SU-DHL-6 (cell line): ENCODE data around the gene SLC38A6.

ENCODE experiments used
- H2AFZ ChIP-seq: fragments of 200-600 bp; sonication (generic); 2 replicates; pipeline ENCODE4 v1.6.1; 2014; ENCODE audit warnings: low read depth, mild to moderate bottlenecking, moderate library complexity, mixed read lengths, antibody characterized with exemption, low read length; ENCODE audit not compliant: severe bottlenecking
- H3F3A ChIP-seq: fragments of 200-600 bp; shearing (Covaris generic); 2 replicates; pipeline ENCODE4 v1.6.0; 2016; ENCODE audit warnings: antibody characterized with exemption, mild to moderate bottlenecking; ENCODE audit not compliant: insufficient read depth
- H3K27ac ChIP-seq: fragments of 200-600 bp; sonication (generic); 2 replicates; pipeline ENCODE4 v1.5.1; 2016; ENCODE audit warnings: low read depth, mild to moderate bottlenecking, low read length, moderate library complexity, mixed read lengths
- H3K27me3 ChIP-seq: fragments of 200-600 bp; sonication (generic), shearing (Covaris generic); 2 replicates; pipeline ENCODE4 v1.6.0; 2014; ENCODE audit warnings: mild to moderate bottlenecking, low read length
- H3K36me3 ChIP-seq: fragments of 200-600 bp; sonication (generic); 2 replicates; pipeline ENCODE4 v1.6.1; 2014; ENCODE audit warnings: mild to moderate bottlenecking, low read length, mixed read lengths
- H3K4me2 ChIP-seq: fragments of 300-600, 200-600 bp; shearing (Covaris generic), sonication (generic); 2 replicates; pipeline ENCODE4 v1.6.0; 2014; ENCODE audit warnings: low read length, low read depth, mild to moderate bottlenecking; ENCODE audit not compliant: poor library complexity, severe bottlenecking
- H3K4me3 ChIP-seq: fragments of 200-600 bp; sonication (generic); 2 replicates; pipeline ENCODE4 v1.5.1; 2014; ENCODE audit warnings: antibody characterized with exemption, low read length, mild to moderate bottlenecking, mixed read lengths; ENCODE audit not compliant: insufficient read depth, poor library complexity, severe bottlenecking
- H3K79me2 ChIP-seq: fragments of 200-600 bp; sonication (generic); 2 replicates; pipeline ENCODE4 v1.6.1; 2014; ENCODE audit warnings: mild to moderate bottlenecking, low read length, moderate library complexity; ENCODE audit not compliant: insufficient read depth
- H3K9ac ChIP-seq: fragments of 200-600 bp; sonication (generic); 2 replicates; pipeline ENCODE4 v1.7.0; 2014; ENCODE audit warnings: mild to moderate bottlenecking, low read length
- H3K9me2 ChIP-seq: fragments of 200-600 bp; sonication (generic); replicated peaks from 2 replicates; pipeline ENCODE4 v1.6.1; 2014; ENCODE audit warnings: low read length; ENCODE audit not compliant: insufficient read depth
- H3K9me3 ChIP-seq: fragments of 200-600 bp; sonication (generic); 2 replicates; pipeline ENCODE4 v1.6.1; 2014; ENCODE audit warnings: low read length, mixed read lengths; ENCODE audit not compliant: insufficient read depth
- H4K20me1 ChIP-seq: fragments of 200-600 bp; sonication (generic); 2 replicates; pipeline ENCODE4 v1.6.1; 2014; ENCODE audit warnings: low read depth, mild to moderate bottlenecking, antibody characterized with exemption, low read length, moderate library complexity, mixed read lengths
- EZH2phosphoT487 ChIP-seq: fragments of 200-600 bp; sonication (generic), shearing (Covaris generic); conservative IDR thresholded peaks from 2 replicates; pipeline ENCODE4 v1.6.1; 2018; ENCODE audit warnings: mild to moderate bottlenecking, antibody characterized with exemption, low read length, moderate library complexity, mixed read lengths
- TF ChIP-seq, protein P1 (sequence below): fragments of 200-600 bp; sonication (generic); IDR thresholded peaks from one replicate; pipeline ENCODE4 v1.5.1; 2017; ENCODE audit warnings: antibody characterized with exemption, mild to moderate bottlenecking, low read length, moderate library complexity; ENCODE audit not compliant: insufficient read depth, poor library complexity, severe bottlenecking

The SLC38A6 gene

DNA sequence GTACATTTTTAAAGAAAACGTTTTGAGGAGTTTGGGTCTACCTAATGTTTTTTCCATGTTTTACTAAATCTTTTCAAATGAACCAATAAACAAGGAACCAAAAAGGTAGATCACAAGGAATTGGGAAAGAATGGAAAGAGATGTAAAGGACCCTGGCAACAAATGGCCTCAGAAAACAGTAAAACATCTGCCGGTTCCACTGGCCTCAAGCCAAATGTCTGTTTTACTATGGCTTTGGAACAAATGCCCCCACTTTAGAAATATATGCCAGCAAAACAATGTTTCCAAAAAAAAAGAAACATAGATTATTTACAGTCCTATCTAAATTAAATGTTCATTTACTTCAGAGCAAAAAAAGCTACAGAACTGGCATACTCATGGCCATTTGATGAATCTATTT, 3.2 kb upstream of the SLC38A6 start:
- Histone ChIP-seq H3K9me3 (no peaks in the 10 kb centered on the region), H3K36me3 (peaks cover 13% of the 10 kb centered on the region; the same call in 1 of the 2 replicates), H3K4me3 (peak overlapping the region; percentile 8), H3K27me3 (no peaks in the 10 kb centered on the region), H2AFZ (no peak overlapping the region), H3F3A (peaks cover 14% of the 10 kb centered on the region; the same call in 1 of the 2 replicates), H3K79me2 (peaks cover 25% of the 10 kb centered on the region), H3K9ac (no peak overlapping the region), H4K20me1 (no peaks in the 10 kb centered on the region), H3K4me2 (peak overlapping the region; percentile 85), H3K9me2 (no peaks in the 10 kb centered on the region), H3K27ac (no peak overlapping the region)
- TF ChIP-seq EZH2phosphoT487: no peak
- TF ChIP-seq, protein P1, sequence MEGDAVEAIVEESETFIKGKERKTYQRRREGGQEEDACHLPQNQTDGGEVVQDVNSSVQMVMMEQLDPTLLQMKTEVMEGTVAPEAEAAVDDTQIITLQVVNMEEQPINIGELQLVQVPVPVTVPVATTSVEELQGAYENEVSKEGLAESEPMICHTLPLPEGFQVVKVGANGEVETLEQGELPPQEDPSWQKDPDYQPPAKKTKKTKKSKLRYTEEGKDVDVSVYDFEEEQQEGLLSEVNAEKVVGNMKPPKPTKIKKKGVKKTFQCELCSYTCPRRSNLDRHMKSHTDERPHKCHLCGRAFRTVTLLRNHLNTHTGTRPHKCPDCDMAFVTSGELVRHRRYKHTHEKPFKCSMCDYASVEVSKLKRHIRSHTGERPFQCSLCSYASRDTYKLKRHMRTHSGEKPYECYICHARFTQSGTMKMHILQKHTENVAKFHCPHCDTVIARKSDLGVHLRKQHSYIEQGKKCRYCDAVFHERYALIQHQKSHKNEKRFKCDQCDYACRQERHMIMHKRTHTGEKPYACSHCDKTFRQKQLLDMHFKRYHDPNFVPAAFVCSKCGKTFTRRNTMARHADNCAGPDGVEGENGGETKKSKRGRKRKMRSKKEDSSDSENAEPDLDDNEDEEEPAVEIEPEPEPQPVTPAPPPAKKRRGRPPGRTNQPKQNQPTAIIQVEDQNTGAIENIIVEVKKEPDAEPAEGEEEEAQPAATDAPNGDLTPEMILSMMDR: no peak

- Histone ChIP-seq H3K36me3 (peaks cover 13% of the 10 kb centered on the region; the same call in 1 of the 2 replicates), H3K79me2 (peaks cover 25% of the 10 kb centered on the region), H3K4me2 (peak overlapping the region; percentile 85), H3F3A (peaks cover 14% of the 10 kb centered on the region; the same call in 1 of the 2 replicates), H4K20me1 (no peaks in the 10 kb centered on the region), H3K4me3 (peak overlapping the region; percentile 98), H3K9me3 (no peaks in the 10 kb centered on the region), H3K9me2 (no peaks in the 10 kb centered on the region), H3K27ac (no peak overlapping the region), H3K27me3 (no peaks in the 10 kb centered on the region), H2AFZ (peak overlapping the region; percentile 89), H3K9ac (peak overlapping the region; percentile 69)
- TF ChIP-seq, protein P1: no peak
- no peak for TF ChIP-seq EZH2phosphoT487
Measured at GRCh38 chr14:60981633-60982455, 799 bp downstream of the SLC38A6 start.

- no peaks in the 10 kb centered on the region for H3K9me2 ChIP-seq
- H2AFZ ChIP-seq: no peak overlapping the region
- H3K27me3 ChIP-seq: no peaks in the 10 kb centered on the region
- H3K36me3 ChIP-seq: peaks cover 4% of the 10 kb centered on the region; the same call in 1 of the 2 replicates
- H4K20me1 ChIP-seq: no peaks in the 10 kb centered on the region
- peaks cover 19% of the 10 kb centered on the region for H3K79me2 ChIP-seq
- peak overlapping the region; percentile 30; the same call in 1 of the 2 replicates for H3K27ac ChIP-seq
- no peaks in the 10 kb centered on the region for H3K9me3 ChIP-seq
- no peak overlapping the region for H3K9ac ChIP-seq
- TF ChIP-seq, protein P1: no peak
- no peak for TF ChIP-seq EZH2phosphoT487
- no peak overlapping the region for H3K4me3 ChIP-seq
- peaks cover 9% of the 10 kb centered on the region; the same call in 1 of the 2 replicates for H3F3A ChIP-seq
- H3K4me2 ChIP-seq: peak overlapping the region; percentile 43
Measured at GRCh38 chr14:60984196-60984595, 3.2 kb downstream of the SLC38A6 start.
